Endothelial cell (in vitro differentiated cells): ENCODE results near the gene RGL2. TPM values are rescaled to one million over a fixed set of nuclear protein-coding genes. Genes with fewer than 3 reads are reported as not detected.
A peak's percentile ranks its signal among the peaks of the same experiment; 100 is the strongest.

ENCODE experiments used
- DNase-seq: peaks from one replicate; pipeline ENCODE4 v3.0.0; 2021; ENCODE audit warnings: low spot score
- H3K27ac Mint-ChIP-seq: one replicate; pipeline ENCODE4 v1.8.0; 2021; ENCODE audit warnings: mixed read lengths, inconsistent platforms; ENCODE audit not compliant: unreplicated experiment
- H3K27me3 Mint-ChIP-seq: one replicate; pipeline ENCODE4 v1.8.0; 2021; ENCODE audit warnings: mild to moderate bottlenecking, moderate library complexity, mixed read lengths, inconsistent platforms; ENCODE audit not compliant: unreplicated experiment
- H3K36me3 Mint-ChIP-seq: one replicate; pipeline ENCODE4 v1.8.0; 2021; ENCODE audit warnings: mild to moderate bottlenecking, low read depth, mixed read lengths, inconsistent platforms; ENCODE audit not compliant: unreplicated experiment
- H3K4me1 Mint-ChIP-seq: one replicate; pipeline ENCODE4 v1.8.0; 2021; ENCODE audit warnings: mild to moderate bottlenecking, mixed read lengths, inconsistent platforms; ENCODE audit not compliant: unreplicated experiment
- H3K4me3 Mint-ChIP-seq: one replicate; pipeline ENCODE4 v1.8.0; 2021; ENCODE audit warnings: mild to moderate bottlenecking, mixed read lengths, inconsistent platforms; ENCODE audit not compliant: unreplicated experiment
- H3K9me3 Mint-ChIP-seq: one replicate; pipeline ENCODE4 v1.8.0; 2021; ENCODE audit warnings: mixed read lengths, inconsistent platforms; ENCODE audit not compliant: unreplicated experiment
- CTCF ChIP-seq: fragments of 200-600 bp; sonication (generic); IDR thresholded peaks from one replicate; pipeline ENCODE4 v1.5.0; 2021; ENCODE audit warnings: antibody characterized with exemption; ENCODE audit not compliant: unreplicated experiment
- total RNA-seq: library from RNA; stranded (reverse); fragmentation: NEBNext Ultra II Directional; extraction: Animal tissue kit (Norgen Biotek cat#: 25700); gene quantifications from one replicate; pipeline ENCODE4 v1.2.1, GENCODE V29; 2021; ENCODE audit not compliant: unreplicated experiment

RGL2 gene
- total RNA-seq, 1 donor from 2014 or later = 167 TPM

GRCh38 chr6:33297956-33298772, 578 bp downstream of the RGL2 start:
- peak; percentile 72 for DNase-seq
- peak; percentile 16 for TF ChIP-seq CTCF
- no peaks in the 10 kb centered on the region for H3K9me3 Mint-ChIP-seq
- H3K36me3 Mint-ChIP-seq = peaks cover 14% of the 10 kb centered on the region
- peaks cover 27% of the 10 kb centered on the region for H3K4me1 Mint-ChIP-seq
- H3K27ac Mint-ChIP-seq = peak overlapping the region; percentile 100
- H3K4me3 Mint-ChIP-seq = peak overlapping the region; percentile 100
- H3K27me3 Mint-ChIP-seq = peaks cover 41% of the 10 kb centered on the region

GRCh38 chr6:33297406-33297955, 1.3 kb downstream of the RGL2 start:
- Mint-ChIP-seq H3K36me3 (peaks cover 19% of the 10 kb centered on the region), H3K9me3 (no peaks in the 10 kb centered on the region), H3K27ac (peak overlapping the region; percentile 92), H3K4me3 (peak overlapping the region; percentile 100), H3K4me1 (peaks cover 27% of the 10 kb centered on the region), H3K27me3 (peaks cover 43% of the 10 kb centered on the region)
- no peak for TF ChIP-seq CTCF
- peak; percentile 59 for DNase-seq

GRCh38 chr6:33296797-33297405, 1.8 kb downstream of the RGL2 start:
- peaks cover 19% of the 10 kb centered on the region for H3K36me3 Mint-ChIP-seq
- H3K4me1 Mint-ChIP-seq = peaks cover 27% of the 10 kb centered on the region
- peaks cover 43% of the 10 kb centered on the region for H3K27me3 Mint-ChIP-seq
- no peak for TF ChIP-seq CTCF
- H3K9me3 Mint-ChIP-seq = no peaks in the 10 kb centered on the region
- H3K27ac Mint-ChIP-seq = peak overlapping the region; percentile 92
- no peak for DNase-seq
- H3K4me3 Mint-ChIP-seq = peak overlapping the region; percentile 100

- H3K36me3 Mint-ChIP-seq = peaks cover 22% of the 10 kb centered on the region
- no peak for DNase-seq
- H3K4me1 Mint-ChIP-seq = peaks cover 30% of the 10 kb centered on the region
- no peak for TF ChIP-seq CTCF
- peaks cover 42% of the 10 kb centered on the region for H3K27me3 Mint-ChIP-seq
- no peaks in the 10 kb centered on the region for H3K9me3 Mint-ChIP-seq
- peak overlapping the region; percentile 89 for H3K4me3 Mint-ChIP-seq
- H3K27ac Mint-ChIP-seq = peak overlapping the region; percentile 87
Observed at GRCh38 chr6:33295621-33296369, 2.9 kb downstream of the RGL2 start.
